ENCODE data around the gene OTUD4. TPM values are rescaled to one million over a fixed set of nuclear protein-coding genes. Genes with fewer than 3 reads are reported as not detected.
A peak's percentile ranks its signal among the peaks of the same experiment; 100 is the strongest.

Gene OTUD4
- total RNA-seq, 1 experiment from 2014 or later: 44.2 TPM

GRCh38 chr4:145176641-145177432 lies 3.6 kb downstream of the OTUD4 start:
- H3K9me3 ChIP-seq (ENCODE audit: low read depth, low read length, poor library complexity, severe bottlenecking): no peaks in the 10 kb centered on the region
- no TSS peak for BruUV-seq (replicated peaks)
- ChIA-PET POLR2A (ENCODE audit: low non-redundant PET) (no interaction called here), CTCF (interaction anchor here (0.6 kb wide), 1 partner anchor 380 kb away, joined by 6 read pairs; no protein-coding TSS in a partner anchor)
- H3K4me1 ChIP-seq (ENCODE audit: insufficient read depth, low read length, poor library complexity, severe bottlenecking): peaks cover 25% of the 10 kb centered on the region
- intact Hi-C loops (cut with micrococcal nuclease; ENCODE audit: unreplicated experiment): no loop called here
- no peaks in the 10 kb centered on the region for H3K27me3 ChIP-seq (replicated peaks; ENCODE audit: insufficient read depth, low read depth, low read length, poor library complexity)
- H3K36me3 ChIP-seq (ENCODE audit: insufficient read depth, low read length, poor library complexity, severe bottlenecking): peaks cover 28% of the 10 kb centered on the region
- no peak for DNase-seq (ENCODE audit: low spot score)
- TF ChIP-seq EZH2 (IDR thresholded peaks at IDR 0.05; ENCODE audit: borderline replicate concordance, low read depth, low read length, poor library complexity, severe bottlenecking) (no peak), CTCF (conservative IDR thresholded peaks at IDR 0.05; ENCODE audit: low read depth, low read length) (no peak)
- peak overlapping the region; percentile 21 for H3K27ac ChIP-seq (ENCODE audit: low read depth, low read length, poor library complexity, severe bottlenecking)
- H3K4me3 ChIP-seq (ENCODE audit: low read depth, low read length, poor library complexity, severe bottlenecking): peak overlapping the region; percentile 90

- no peak for DNase-seq (ENCODE audit: low spot score)
- intact Hi-C loops (cut with micrococcal nuclease; ENCODE audit: unreplicated experiment): no loop called here
- TF ChIP-seq EZH2 (IDR thresholded peaks at IDR 0.05; ENCODE audit: borderline replicate concordance, low read depth, low read length, poor library complexity, severe bottlenecking) (no peak), CTCF (conservative IDR thresholded peaks at IDR 0.05; ENCODE audit: low read depth, low read length) (no peak)
- ChIA-PET CTCF (no interaction called here), POLR2A (ENCODE audit: low non-redundant PET) (no interaction called here)
- Histone ChIP-seq H3K27ac (ENCODE audit: low read depth, low read length, poor library complexity, severe bottlenecking) (no peak overlapping the region), H3K36me3 (ENCODE audit: insufficient read depth, low read length, poor library complexity, severe bottlenecking) (peaks cover 40% of the 10 kb centered on the region), H3K4me3 (ENCODE audit: low read depth, low read length, poor library complexity, severe bottlenecking) (no peak overlapping the region), H3K9me3 (ENCODE audit: low read depth, low read length, poor library complexity, severe bottlenecking) (no peaks in the 10 kb centered on the region), H3K4me1 (ENCODE audit: insufficient read depth, low read length, poor library complexity, severe bottlenecking) (peaks cover 20% of the 10 kb centered on the region), H3K27me3 (replicated peaks; ENCODE audit: insufficient read depth, low read depth, low read length, poor library complexity) (no peaks in the 10 kb centered on the region)
- BruUV-seq (replicated peaks): no TSS peak
Observed at GRCh38 chr4:145171911-145172310, 8.5 kb downstream of the OTUD4 start.

- no TSS peak for BruUV-seq (replicated peaks)
- Histone ChIP-seq H3K36me3 (ENCODE audit: insufficient read depth, low read length, poor library complexity, severe bottlenecking) (peaks cover 40% of the 10 kb centered on the region), H3K27me3 (replicated peaks; ENCODE audit: insufficient read depth, low read depth, low read length, poor library complexity) (no peaks in the 10 kb centered on the region), H3K9me3 (ENCODE audit: low read depth, low read length, poor library complexity, severe bottlenecking) (no peaks in the 10 kb centered on the region), H3K4me3 (ENCODE audit: low read depth, low read length, poor library complexity, severe bottlenecking) (no peak overlapping the region), H3K27ac (ENCODE audit: low read depth, low read length, poor library complexity, severe bottlenecking) (no peak overlapping the region), H3K4me1 (ENCODE audit: insufficient read depth, low read length, poor library complexity, severe bottlenecking) (peaks cover 3% of the 10 kb centered on the region)
- no peak for DNase-seq (ENCODE audit: low spot score)
- CTCF ChIA-PET: no interaction called here
- intact Hi-C loops (cut with micrococcal nuclease; ENCODE audit: unreplicated experiment): no loop called here
- POLR2A ChIA-PET (ENCODE audit: low non-redundant PET): no interaction called here
- TF ChIP-seq EZH2 (IDR thresholded peaks at IDR 0.05; ENCODE audit: borderline replicate concordance, low read depth, low read length, poor library complexity, severe bottlenecking): no peak
- TF ChIP-seq CTCF (conservative IDR thresholded peaks at IDR 0.05; ENCODE audit: low read depth, low read length): no peak
Observed at GRCh38 chr4:145170223-145170622, 10.2 kb downstream of the OTUD4 start.
